Common myeloid progenitor, CD34-positive (primary cell): ENCODE measurements around the gene SSH2.

Experiments used
- CTCF ChIA-PET: fragments of 350-600 bp; sonication (Branson Sonifier 250); formaldehyde crosslinking; loops from one replicate; lab custom pipeline; 2021; ENCODE audit warnings: antibody characterized with exemption; lab: Charles Lee
- POLR2A ChIA-PET: fragments of 350-600 bp; sonication (Branson Sonifier 250); formaldehyde crosslinking; loops from one replicate; lab custom pipeline; 2021; ENCODE audit warnings: antibody characterized with exemption; lab: Charles Lee
- DNase-seq, 3 donors: peaks; one replicate each; pipeline versions ENCODE4 v3.0.0 to v3.0.0-alpha.2; 2013
- H3K27ac ChIP-seq, 2 experiments: 1 replicate in 1 of 2; 2 replicates in 1 of 2; pipeline ENCODE4 v1.7.0; 2013; ENCODE audit warnings: inconsistent platforms in 2 of 2, low read length in 2 of 2, mild to moderate bottlenecking in 2 of 2, low read depth in 1 of 2, moderate library complexity in 1 of 2; ENCODE audit not compliant: severe bottlenecking in 2 of 2, insufficient read depth in 1 of 2, poor library complexity in 1 of 2
- H3K27me3 ChIP-seq, 5 experiments: replicated peaks in 2 of 5; 1 replicate in 3 of 5; 2 replicates in 2 of 5; pipeline versions ENCODE4 v1.6.1 to v1.7.0; 2013; ENCODE audit warnings: low read length in 4 of 5, mild to moderate bottlenecking in 2 of 5, moderate library complexity in 2 of 5, inconsistent platforms in 1 of 5; ENCODE audit not compliant: insufficient read depth in 5 of 5, control insufficient read depth in 4 of 5
- H3K36me3 ChIP-seq, 4 experiments: 1 replicate in 2 of 4; 2 replicates in 2 of 4; pipeline versions ENCODE4 v1.6.1 to v1.7.0; 2013; ENCODE audit warnings: low read length in 3 of 4, control low read depth in 1 of 4, mild to moderate bottlenecking in 1 of 4; ENCODE audit not compliant: control insufficient read depth in 4 of 4, insufficient read depth in 4 of 4
- H3K4me1 ChIP-seq, 4 experiments: 1 replicate in 3 of 4; 2 replicates in 1 of 4; pipeline versions ENCODE4 v1.6.1 to v1.7.1; 2013; ENCODE audit warnings: low read length in 3 of 4, mild to moderate bottlenecking in 3 of 4, control low read depth in 1 of 4, inconsistent platforms in 1 of 4, moderate library complexity in 1 of 4; ENCODE audit not compliant: control insufficient read depth in 4 of 4, insufficient read depth in 4 of 4; ENCODE audit errors: control extremely low read depth in 1 of 4
- H3K4me3 ChIP-seq, 7 experiments: 1 replicate in 4 of 7; 2 replicates in 3 of 7; pipeline versions ENCODE4 v1.5.1 to v1.7.0; 2013; ENCODE audit warnings: mild to moderate bottlenecking in 7 of 7, low read length in 6 of 7, moderate library complexity in 6 of 7, inconsistent platforms in 2 of 7, low read depth in 2 of 7, control low read depth in 1 of 7; ENCODE audit not compliant: insufficient read depth in 4 of 7, control insufficient read depth in 1 of 7; ENCODE audit errors: extremely low read depth in 1 of 7
- H3K9me3 ChIP-seq, 5 experiments: 1 replicate in 4 of 5; 2 replicates in 1 of 5; pipeline versions ENCODE4 v1.6.1 to v1.7.1; 2013; ENCODE audit warnings: low read length in 4 of 5, mild to moderate bottlenecking in 2 of 5, inconsistent platforms in 1 of 5, low read depth in 1 of 5, moderate library complexity in 1 of 5; ENCODE audit not compliant: control insufficient read depth in 4 of 5, insufficient read depth in 2 of 5; ENCODE audit errors: control extremely low read depth in 1 of 5
- WGBS: methylation state at CpG from one replicate; pipeline ENCODE4 v1.1.5; 2013; ENCODE audit not compliant: insufficient coverage; 5-methylcytosine and 5-hydroxymethylcytosine counted together

Gene SSH2

GRCh38 chr17:29642171-29642611, 287.8 kb downstream of the SSH2 start:
- peaks cover 4 to 19% (median 10%) of the 10 kb centered on the region in 4 experiments for H3K36me3 ChIP-seq
- H3K4me3 ChIP-seq = no peak overlapping the region
- peaks cover 14 to 50% (median 44%) of the 10 kb centered on the region in 4 experiments for H3K4me1 ChIP-seq
- no peaks in the 10 kb centered on the region for H3K27me3 ChIP-seq
- CTCF ChIA-PET = interaction anchor here (0.8 to 7.6 kb wide), 6 partner anchors 13 to 277 kb away, joined by 3 to 91 read pairs (median 6); no protein-coding TSS in a partner anchor
- DNase-seq = no peak
- 60% methylated on average over 1 of the region's 2 CpGs for WGBS
- POLR2A ChIA-PET = interaction anchor here (0.7 kb wide), 1 partner anchor 26 kb away, joined by 3 read pairs; no protein-coding TSS in a partner anchor
- peak overlapping the region in 1 of 2 experiments; percentile 69 for H3K27ac ChIP-seq
- no peaks in the 10 kb centered on the region for H3K9me3 ChIP-seq

DNA sequence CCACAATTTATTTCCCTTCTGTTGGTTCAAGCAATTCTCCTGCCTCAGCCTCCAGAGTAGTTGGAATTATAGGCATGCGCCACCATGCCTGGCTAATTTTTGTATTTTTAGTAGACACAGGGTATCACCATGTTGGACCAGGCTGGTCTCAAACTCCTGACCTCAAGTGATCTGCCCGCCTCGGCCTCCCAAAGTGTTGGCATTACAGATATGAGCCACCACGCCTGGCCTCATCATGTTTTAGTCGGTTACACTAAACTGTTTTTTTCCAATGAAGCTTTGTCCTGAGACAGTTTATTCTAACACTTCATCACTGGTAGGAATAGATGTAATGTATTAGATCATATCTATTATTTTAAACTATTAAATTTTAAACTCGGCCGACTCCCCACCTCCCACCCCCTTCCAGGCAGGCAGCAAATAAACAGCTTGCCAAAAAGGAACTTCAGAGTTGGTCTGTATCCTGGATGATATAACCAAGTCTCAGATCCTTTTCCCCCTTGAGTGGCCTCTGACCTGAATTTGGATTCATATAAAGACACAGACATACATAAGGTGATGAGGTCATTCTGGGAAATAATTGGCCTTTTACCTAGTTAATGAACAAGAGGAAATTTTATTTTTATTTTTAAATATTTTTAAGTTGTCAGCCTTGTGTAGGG, 288.9 kb downstream of the SSH2 start:
- Histone ChIP-seq H3K27ac (peak overlapping the region; percentile 21 to 69), H3K27me3 (no peaks in the 10 kb centered on the region), H3K4me3 (peak overlapping the region in 1 of 7 experiments; percentile 19), H3K9me3 (no peaks in the 10 kb centered on the region), H3K4me1 (peaks cover 14 to 50% (median 44%) of the 10 kb centered on the region in 4 experiments), H3K36me3 (peaks cover 11 to 28% (median 12%) of the 10 kb centered on the region in 4 experiments)
- WGBS = 81% methylated on average over 3 of the region's 7 CpGs
- DNase-seq = peak in 2 of 3 donors; percentile 84 to 91
- CTCF ChIA-PET = interaction anchor here (0.7 to 7.6 kb wide), 9 partner anchors 14 to 290 kb away, joined by 3 to 91 read pairs (median 8); partner anchors contain the start of gene SSH2
- POLR2A ChIA-PET = interaction anchor here (0.6 to 1.3 kb wide), 4 partner anchors 33 to 138 kb away, joined by 3 to 5 read pairs (median 3); no protein-coding TSS in a partner anchor

- WGBS = 0% methylated on average over 2 of the region's 2 CpGs
- CTCF ChIA-PET = interaction anchor here (0.7 to 7.6 kb wide), 15 partner anchors 14 to 455 kb away, joined by 3 to 91 read pairs (median 5); partner anchors contain the start of gene SSH2
- peaks cover 12 to 34% (median 15%) of the 10 kb centered on the region in 4 experiments for H3K36me3 ChIP-seq
- peak in 2 of 3 donors; percentile 32 to 51 for DNase-seq
- POLR2A ChIA-PET = interaction anchor here (0.6 to 1.6 kb wide), 4 partner anchors 34 to 290 kb away, joined by 3 to 5 read pairs (median 4); partner anchors contain the start of gene SSH2
- no peaks in the 10 kb centered on the region for H3K9me3 ChIP-seq
- no peaks in the 10 kb centered on the region for H3K27me3 ChIP-seq
- no peak overlapping the region for H3K4me3 ChIP-seq
- peak overlapping the region in 1 of 2 experiments; percentile 57 for H3K27ac ChIP-seq
- H3K4me1 ChIP-seq = peaks cover 14 to 50% (median 44%) of the 10 kb centered on the region in 4 experiments
These were observed 289.6 kb downstream of the SSH2 start for GRCh38 chr17:29640413-29640812.

GRCh38 chr17:29633886-29634285, 296.1 kb downstream of the SSH2 start:
- peaks cover 0 to 5% (median 2%) of the 10 kb centered on the region in 4 experiments for H3K4me1 ChIP-seq
- H3K9me3 ChIP-seq = no peaks in the 10 kb centered on the region
- no peak for DNase-seq
- H3K36me3 ChIP-seq = peaks cover 30 to 61% (median 42%) of the 10 kb centered on the region in 4 experiments
- ChIA-PET CTCF (interaction anchor here (1.2 to 1.7 kb wide), 5 partner anchors 9 to 297 kb away, joined by 3 to 6 read pairs (median 4); no protein-coding TSS in a partner anchor), POLR2A (no interaction called here)
- no peak overlapping the region for H3K27ac ChIP-seq
- H3K4me3 ChIP-seq = no peak overlapping the region
- WGBS = no CpG with 5 or more reads among the region's 3 CpGs
- no peaks in the 10 kb centered on the region for H3K27me3 ChIP-seq

DNA sequence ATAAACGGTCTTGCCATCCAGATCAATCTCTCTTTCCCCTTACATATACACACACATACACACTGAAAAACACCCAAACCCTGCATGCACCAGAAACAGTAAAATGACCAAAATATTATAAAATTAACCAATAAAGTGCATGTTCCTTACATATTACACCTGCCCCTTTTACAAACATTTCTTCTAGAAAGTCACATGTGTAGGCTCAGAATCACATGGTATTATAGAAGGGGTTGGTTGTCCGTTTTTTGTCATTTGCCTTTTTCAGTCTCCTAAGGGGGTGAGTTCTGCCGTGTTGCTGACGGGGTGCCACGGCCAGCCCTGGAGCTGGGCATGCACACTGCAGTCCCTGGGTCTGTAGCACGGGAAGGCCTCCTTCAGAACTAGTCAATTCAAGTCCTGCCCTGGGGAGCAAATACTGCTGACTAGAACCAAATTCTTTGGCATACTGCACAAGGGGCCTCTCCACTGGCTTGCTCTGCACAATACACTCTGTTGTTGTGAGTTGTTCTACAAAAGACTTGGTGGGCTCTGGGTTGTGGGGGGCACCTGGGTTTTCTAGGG, 299.3 kb downstream of the SSH2 start:
- peaks cover 19 to 52% (median 34%) of the 10 kb centered on the region in 4 experiments for H3K36me3 ChIP-seq

GRCh38 chr17:29629839-29630238, 300.2 kb downstream of the SSH2 start:
- Histone ChIP-seq H3K4me1 (peaks cover 0 to 4% (median 0%) of the 10 kb centered on the region in 4 experiments), H3K4me3 (no peak overlapping the region), H3K27ac (no peak overlapping the region), H3K36me3 (peaks cover 19 to 50% (median 32%) of the 10 kb centered on the region in 4 experiments), H3K9me3 (no peaks in the 10 kb centered on the region), H3K27me3 (no peaks in the 10 kb centered on the region)
- 100% methylated on average over 1 of the region's 2 CpGs for WGBS
- ChIA-PET CTCF (no interaction called here), POLR2A (no interaction called here)
- DNase-seq = no peak

More for the DNA sequence above, 299.3 kb downstream of the SSH2 start:
- ChIA-PET POLR2A (no interaction called here), CTCF (interaction anchor here (1.2 to 1.5 kb wide), 2 partner anchors 12 to 160 kb away, joined by 3 to 9 read pairs; no protein-coding TSS in a partner anchor)
- Histone ChIP-seq H3K4me3 (no peak overlapping the region), H3K9me3 (no peaks in the 10 kb centered on the region), H3K27ac (no peak overlapping the region), H3K4me1 (peaks cover 0 to 4% (median 0%) of the 10 kb centered on the region in 4 experiments), H3K27me3 (no peaks in the 10 kb centered on the region)
- no peak for DNase-seq
- no CpG with 5 or more reads among the region's 6 CpGs for WGBS
